Measurements from ENCODE around the gene APLP2. TPM values are rescaled to one million over a fixed set of nuclear protein-coding genes. Genes with fewer than 3 reads are reported as not detected.

The APLP2 gene
- total RNA-seq, 2 experiments from 2014 or later: 25.5 to 29.8 TPM

DNA sequence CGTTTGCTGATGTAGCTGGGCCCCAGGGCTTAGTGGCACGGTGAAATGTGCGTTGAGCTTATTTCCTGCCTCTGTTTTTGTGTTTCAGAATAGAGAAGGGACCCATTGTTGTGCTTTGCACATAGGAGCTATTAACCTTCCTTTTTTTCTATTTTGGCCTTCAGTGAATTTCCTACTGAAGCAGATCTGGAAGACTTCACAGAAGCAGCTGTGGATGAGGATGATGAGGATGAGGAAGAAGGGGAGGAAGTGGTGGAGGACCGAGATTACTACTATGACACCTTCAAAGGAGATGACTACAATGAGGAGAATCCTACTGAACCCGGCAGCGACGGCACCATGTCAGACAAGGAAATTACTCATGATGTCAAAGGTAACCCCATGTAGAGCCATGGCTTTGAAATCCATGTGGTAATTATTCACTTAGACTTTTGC lies 52.5 kb downstream of the APLP2 start:
- POLR2A ChIA-PET: interaction anchor here (0.6 to 1.8 kb wide), 3 partner anchors 118 to 202 kb away, joined by 3 to 8 read pairs (median 6); partner anchors contain the start of gene PRDM10
- Mint-ChIP-seq H3K27me3 (peaks cover 5% of the 10 kb centered on the region), H3K27ac (no peak overlapping the region), H3K4me3 (no peak overlapping the region), H3K4me1 (ENCODE audit: low read depth) (peaks cover 41% of the 10 kb centered on the region), H3K36me3 (ENCODE audit: low read depth) (peaks cover 27% of the 10 kb centered on the region), H3K9me3 (no peaks in the 10 kb centered on the region)
- TF ChIP-seq, protein P1, sequence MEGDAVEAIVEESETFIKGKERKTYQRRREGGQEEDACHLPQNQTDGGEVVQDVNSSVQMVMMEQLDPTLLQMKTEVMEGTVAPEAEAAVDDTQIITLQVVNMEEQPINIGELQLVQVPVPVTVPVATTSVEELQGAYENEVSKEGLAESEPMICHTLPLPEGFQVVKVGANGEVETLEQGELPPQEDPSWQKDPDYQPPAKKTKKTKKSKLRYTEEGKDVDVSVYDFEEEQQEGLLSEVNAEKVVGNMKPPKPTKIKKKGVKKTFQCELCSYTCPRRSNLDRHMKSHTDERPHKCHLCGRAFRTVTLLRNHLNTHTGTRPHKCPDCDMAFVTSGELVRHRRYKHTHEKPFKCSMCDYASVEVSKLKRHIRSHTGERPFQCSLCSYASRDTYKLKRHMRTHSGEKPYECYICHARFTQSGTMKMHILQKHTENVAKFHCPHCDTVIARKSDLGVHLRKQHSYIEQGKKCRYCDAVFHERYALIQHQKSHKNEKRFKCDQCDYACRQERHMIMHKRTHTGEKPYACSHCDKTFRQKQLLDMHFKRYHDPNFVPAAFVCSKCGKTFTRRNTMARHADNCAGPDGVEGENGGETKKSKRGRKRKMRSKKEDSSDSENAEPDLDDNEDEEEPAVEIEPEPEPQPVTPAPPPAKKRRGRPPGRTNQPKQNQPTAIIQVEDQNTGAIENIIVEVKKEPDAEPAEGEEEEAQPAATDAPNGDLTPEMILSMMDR (IDR thresholded peaks at IDR 0.05): no peak
- ATAC-seq: peak; percentile 37
- CTCF ChIA-PET: interaction anchor here (0.6 to 2.1 kb wide), 3 partner anchors 10 to 130 kb away, joined by 3 to 17 read pairs (median 8); no protein-coding TSS in a partner anchor
- intact Hi-C loops (cut with micrococcal nuclease): loop anchor here (5.0 kb wide), 1 partner anchor 50 kb away; no protein-coding TSS in a partner anchor
- peak; percentile 64 for DNase-seq

DNA sequence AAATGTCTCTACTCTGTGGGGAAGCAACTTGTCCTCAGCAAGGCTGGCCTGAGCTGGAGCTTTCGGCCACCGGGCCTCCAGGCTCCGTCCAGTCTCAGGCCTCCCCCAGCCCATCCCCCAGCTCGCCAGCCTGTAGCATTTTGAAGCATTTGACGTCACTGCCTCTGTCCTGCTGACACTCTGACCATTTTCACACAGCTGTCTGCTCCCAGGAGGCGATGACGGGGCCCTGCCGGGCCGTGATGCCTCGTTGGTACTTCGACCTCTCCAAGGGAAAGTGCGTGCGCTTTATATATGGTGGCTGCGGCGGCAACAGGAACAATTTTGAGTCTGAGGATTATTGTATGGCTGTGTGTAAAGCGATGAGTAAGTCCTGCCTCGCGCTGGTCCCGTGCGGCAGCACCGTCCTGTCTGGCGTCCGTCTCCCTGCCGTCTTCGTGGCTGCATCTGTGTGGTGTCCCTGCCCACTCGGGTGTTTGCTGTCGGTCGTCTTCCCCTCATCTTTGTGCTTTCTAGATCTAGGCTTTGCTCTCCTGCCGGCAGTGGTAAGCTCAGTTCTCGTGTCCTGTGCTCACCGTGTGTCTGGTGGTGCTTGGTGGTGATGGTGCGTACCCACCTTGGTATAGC lies 53.8 kb downstream of the APLP2 start:
- H3K4me1 Mint-ChIP-seq (ENCODE audit: low read depth): peaks cover 35% of the 10 kb centered on the region
- TF ChIP-seq, protein P1 (IDR thresholded peaks at IDR 0.05): no peak
- H3K27ac Mint-ChIP-seq: no peak overlapping the region
- H3K36me3 Mint-ChIP-seq (ENCODE audit: low read depth): peaks cover 29% of the 10 kb centered on the region
- POLR2A ChIA-PET: no interaction called here
- intact Hi-C loops (cut with micrococcal nuclease): loop anchor here (5.0 kb wide), 1 partner anchor 51 kb away; no protein-coding TSS in a partner anchor
- CTCF ChIA-PET: interaction anchor here (1.0 to 3.3 kb wide), 3 partner anchors 9 to 344 kb away, joined by 3 to 10 read pairs (median 4); no protein-coding TSS in a partner anchor
- no peaks in the 10 kb centered on the region for H3K9me3 Mint-ChIP-seq
- H3K4me3 Mint-ChIP-seq: no peak overlapping the region
- peaks cover 5% of the 10 kb centered on the region for H3K27me3 Mint-ChIP-seq
- ATAC-seq (no peak), DNase-seq (no peak)

- Mint-ChIP-seq H3K27ac (no peak overlapping the region), H3K27me3 (peaks cover 5% of the 10 kb centered on the region), H3K36me3 (ENCODE audit: low read depth) (peaks cover 29% of the 10 kb centered on the region), H3K4me3 (no peak overlapping the region), H3K9me3 (no peaks in the 10 kb centered on the region), H3K4me1 (ENCODE audit: low read depth) (peaks cover 30% of the 10 kb centered on the region)
- intact Hi-C loops (cut with micrococcal nuclease): loop anchor here (5.0 kb wide), 1 partner anchor 52 kb away; no protein-coding TSS in a partner anchor
- POLR2A ChIA-PET: interaction anchor here (0.5 kb wide), 1 partner anchor 254 kb away, joined by 3 read pairs; no protein-coding TSS in a partner anchor
- TF ChIP-seq, protein P1 (IDR thresholded peaks at IDR 0.05): no peak
- ATAC-seq (no peak), DNase-seq (no peak)
- CTCF ChIA-PET: interaction anchor here (1.0 to 3.3 kb wide), 3 partner anchors 8 to 345 kb away, joined by 3 to 10 read pairs (median 4); no protein-coding TSS in a partner anchor
Measured at GRCh38 chr11:130124096-130124495, 54.4 kb downstream of the APLP2 start.

GRCh38 chr11:130125638-130126037 lies 55.9 kb downstream of the APLP2 start:
- ATAC-seq (no peak), DNase-seq (no peak)
- Mint-ChIP-seq H3K36me3 (ENCODE audit: low read depth) (peaks cover 29% of the 10 kb centered on the region), H3K9me3 (no peaks in the 10 kb centered on the region), H3K4me1 (ENCODE audit: low read depth) (peaks cover 18% of the 10 kb centered on the region), H3K27ac (no peak overlapping the region), H3K27me3 (peaks cover under 1% of the 10 kb centered on the region), H3K4me3 (no peak overlapping the region)
- TF ChIP-seq, protein P1 (IDR thresholded peaks at IDR 0.05): no peak
- intact Hi-C loops (cut with micrococcal nuclease): no loop called here
- ChIA-PET CTCF (interaction anchor here (1.3 to 3.3 kb wide), 2 partner anchors 133 to 202 kb away, joined by 3 to 10 read pairs; no protein-coding TSS in a partner anchor), POLR2A (interaction anchor here (0.6 kb wide), 1 partner anchor 125 kb away, joined by 3 read pairs; no protein-coding TSS in a partner anchor)

- ATAC-seq (no peak), DNase-seq (no peak)
- intact Hi-C loops (cut with micrococcal nuclease): no loop called here
- POLR2A ChIA-PET: no interaction called here
- CTCF ChIA-PET: interaction anchor here (0.6 to 3.3 kb wide), 5 partner anchors 56 to 203 kb away, joined by 3 to 10 read pairs (median 3); no protein-coding TSS in a partner anchor
- H3K9me3 Mint-ChIP-seq: no peaks in the 10 kb centered on the region
- H3K27me3 Mint-ChIP-seq: no peaks in the 10 kb centered on the region
- H3K4me1 Mint-ChIP-seq (ENCODE audit: low read depth): peaks cover 10% of the 10 kb centered on the region
- TF ChIP-seq, protein P1 (IDR thresholded peaks at IDR 0.05): no peak
- H3K4me3 Mint-ChIP-seq: no peak overlapping the region
- H3K36me3 Mint-ChIP-seq (ENCODE audit: low read depth): peaks cover 29% of the 10 kb centered on the region
- no peak overlapping the region for H3K27ac Mint-ChIP-seq
Measured at GRCh38 chr11:130126516-130126915, 56.8 kb downstream of the APLP2 start.

All from activated CD8-positive, alpha-beta T cell treated with anti-CD3 and anti-CD28 coated beads for 36 hours (primary cell).